ENCODE results near the gene ATP8A1. TPM values are rescaled to one million over a fixed set of nuclear protein-coding genes. Genes with fewer than 3 reads are reported as not detected.

Gene ATP8A1
- total and polyA plus RNA-seq, 2 of the 8 experiments (the other 6 are each of a cell fraction or from before 2014, with no cell fraction given) = 3.7 to 14.9 TPM

- no peak overlapping the region for H4K8ac ChIP-seq (ENCODE audit: extremely low read depth, insufficient read depth, low read length)
- H3K9ac ChIP-seq (replicated peaks in 1 of 4; ENCODE audit: extremely low read depth in 1 of 4, low read depth in 3 of 4, low read length in 3 of 4) = no peak overlapping the region
- H3K18ac ChIP-seq (ENCODE audit: extremely low read depth, low read length) = no peak overlapping the region
- DNase-seq (ENCODE audit: low read depth in 1 of 2, low spot score in 2 of 2) (no peak), FAIRE-seq (no peak)
- H4K5ac ChIP-seq (ENCODE audit: insufficient read length, low read depth, low read length) = no peak overlapping the region
- H4K20me1 ChIP-seq (replicated peaks in 1 of 2; ENCODE audit: control insufficient read depth in 1 of 2, insufficient read depth in 2 of 2, low read length in 2 of 2) = no peaks in the 10 kb centered on the region
- H3K27me3 ChIP-seq (replicated peaks in 1 of 4; ENCODE audit: control insufficient read depth in 3 of 4, extremely low read depth in 1 of 4, insufficient read depth in 3 of 4, low read length in 3 of 4) = no peaks in the 10 kb centered on the region
- no peak overlapping the region for H3K4me2 ChIP-seq (ENCODE audit: insufficient read depth in 1 of 2, low read depth in 2 of 2, low read length in 2 of 2)
- H2BK120ac ChIP-seq (replicated peaks; ENCODE audit: low read depth, low read length) = no peak overlapping the region
- H2AK5ac ChIP-seq (ENCODE audit: low read depth, low read length) = no peak overlapping the region
- H3K27ac ChIP-seq (ENCODE audit: low read depth, low read length) = no peak overlapping the region
- no peaks in the 10 kb centered on the region for H3K79me2 ChIP-seq (ENCODE audit: control insufficient read depth in 1 of 2, insufficient read depth in 2 of 2, low read length in 2 of 2)
- H3K4me1 ChIP-seq (replicated peaks in 1 of 4; ENCODE audit: control insufficient read depth in 3 of 4, insufficient read depth in 4 of 4, low read length in 3 of 4) = no peaks in the 10 kb centered on the region
- TF ChIP-seq RFX5 (IDR thresholded peaks at IDR 0.05; ENCODE audit: borderline replicate concordance, low read depth, low read length) (no peak), SUZ12 (IDR thresholded peaks at IDR 0.05; ENCODE audit: low read length) (no peak), BCL11A (IDR thresholded peaks at IDR 0.05; ENCODE audit: low read depth in 2 of 2, low read length in 2 of 2) (no peak), CHD1 (IDR thresholded peaks at IDR 0.05; ENCODE audit: low read depth, low read length) (no peak)
- no peak overlapping the region for H2BK12ac ChIP-seq (ENCODE audit: low read depth, low read length)
- H3K9me3 ChIP-seq (ENCODE audit: insufficient read depth in 2 of 2, low read depth in 1 of 2, low read length in 1 of 2) = no peaks in the 10 kb centered on the region
- POLR2A ChIA-PET (ENCODE audit: partially characterized antibody) = no interaction called here
- H3K23me2 ChIP-seq (ENCODE audit: low read depth, low read length) = no peaks in the 10 kb centered on the region
- no peaks in the 10 kb centered on the region for H3K79me1 ChIP-seq (ENCODE audit: low read depth, low read length)
- H3K4ac ChIP-seq (replicated peaks; ENCODE audit: insufficient read length, low read depth, low read length) = no peak overlapping the region
- H2BK5ac ChIP-seq (ENCODE audit: low read depth, low read length) = no peak overlapping the region
- H3K14ac ChIP-seq (ENCODE audit: insufficient read length) = no peak overlapping the region
- no peak overlapping the region for H3K4me3 ChIP-seq (ENCODE audit: extremely low read depth in 1 of 4, insufficient read depth in 2 of 4, low read depth in 3 of 4, low read length in 4 of 4)
- no peak overlapping the region for H3K23ac ChIP-seq (ENCODE audit: insufficient read length)
- no peak overlapping the region for H2BK15ac ChIP-seq (ENCODE audit: low read length)
- H3K36me3 ChIP-seq (ENCODE audit: control insufficient read depth in 2 of 4, insufficient read depth in 4 of 4, low read length in 3 of 4) = no peaks in the 10 kb centered on the region
- no peak overlapping the region for H4K91ac ChIP-seq (replicated peaks; ENCODE audit: insufficient read length, low read length)
- no peak overlapping the region for H3K56ac ChIP-seq (replicated peaks; ENCODE audit: insufficient read length, low read depth, low read length)
- no peak overlapping the region for H2BK20ac ChIP-seq (ENCODE audit: low read length)
- CTCF ChIA-PET (ENCODE audit: partially characterized antibody) = interaction anchor here (0.9 to 1.7 kb wide), 3 partner anchors 9 to 11 kb away, joined by 3 to 4 read pairs (median 4); no protein-coding TSS in a partner anchor
- no peak overlapping the region for H2AFZ ChIP-seq (ENCODE audit: low read length)
- WGBS, 2 experiments (ENCODE audit: extremely low coverage in 1 of 2, insufficient coverage in 1 of 2, insufficient read length in 1 of 2, insufficient replicate concordance in 2 of 2, low coverage in 1 of 2, low lambda C conversion rate in 2 of 2, missing lambda C conversion rate in 1 of 2) = 96% methylated on average over 1 of the region's 1 CpG; no CpG with 5 or more reads in 1 of the 2 experiments
These were observed 98.7 kb downstream of the ATP8A1 start for GRCh38 chr4:42558156-42558555.
